ENCODE data around the gene PARVB.

The PARVB gene

DNA sequence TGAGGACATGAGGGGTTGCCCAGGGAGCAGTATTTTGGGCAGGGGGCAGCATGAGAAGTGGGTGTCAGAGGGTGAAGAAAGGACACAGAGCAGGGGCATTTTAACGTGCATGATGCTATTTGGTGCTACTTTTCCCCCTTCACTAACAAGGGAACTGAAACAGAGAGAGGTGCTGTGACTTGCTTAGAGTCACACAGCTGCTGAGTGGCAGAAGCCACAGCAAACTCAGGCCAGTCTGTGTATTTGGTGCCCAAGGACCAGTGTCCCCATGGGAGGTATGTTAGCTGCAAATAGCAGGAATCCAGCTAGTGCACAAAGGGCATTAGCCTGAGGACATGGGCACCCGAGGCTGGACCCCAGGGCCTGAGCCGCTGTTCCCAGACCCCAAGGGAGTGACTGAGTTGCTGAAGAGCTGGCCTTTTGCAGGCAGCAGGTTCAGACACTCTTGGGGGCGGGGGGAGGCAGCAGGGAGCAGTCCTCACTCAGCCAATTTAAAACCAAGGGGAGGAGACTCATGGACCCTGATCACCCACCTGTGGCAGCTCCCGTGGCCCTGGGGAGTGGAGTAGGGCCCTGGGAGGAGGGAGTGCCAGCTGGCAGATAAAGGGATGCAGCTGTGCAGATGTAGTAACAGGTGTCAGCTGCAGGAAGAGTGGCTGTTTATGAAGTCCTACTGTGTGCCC, 171.2 kb downstream of the PARVB start:
- no peaks in the 10 kb centered on the region for H3K4me1 ChIP-seq (ENCODE audit: control insufficient read depth, insufficient read depth, low read length)
- H3K27ac ChIP-seq (ENCODE audit: insufficient read depth, low read depth, low read length, poor library complexity, severe bottlenecking): no peak overlapping the region
- no peaks in the 10 kb centered on the region for H3K27me3 ChIP-seq (ENCODE audit: control insufficient read depth, insufficient read depth, low read length, poor library complexity, severe bottlenecking)
- WGBS, 2 experiments: 72 to 76% methylated on average over 5 of the region's 5 CpGs
- H3K9me3 ChIP-seq (ENCODE audit: control insufficient read depth, low read length): no peaks in the 10 kb centered on the region
- H3K36me3 ChIP-seq (ENCODE audit: control insufficient read depth, insufficient read depth, low read length): no peaks in the 10 kb centered on the region
- H3K4me3 ChIP-seq (ENCODE audit: insufficient read depth, low read depth, low read length): no peak overlapping the region

DNA sequence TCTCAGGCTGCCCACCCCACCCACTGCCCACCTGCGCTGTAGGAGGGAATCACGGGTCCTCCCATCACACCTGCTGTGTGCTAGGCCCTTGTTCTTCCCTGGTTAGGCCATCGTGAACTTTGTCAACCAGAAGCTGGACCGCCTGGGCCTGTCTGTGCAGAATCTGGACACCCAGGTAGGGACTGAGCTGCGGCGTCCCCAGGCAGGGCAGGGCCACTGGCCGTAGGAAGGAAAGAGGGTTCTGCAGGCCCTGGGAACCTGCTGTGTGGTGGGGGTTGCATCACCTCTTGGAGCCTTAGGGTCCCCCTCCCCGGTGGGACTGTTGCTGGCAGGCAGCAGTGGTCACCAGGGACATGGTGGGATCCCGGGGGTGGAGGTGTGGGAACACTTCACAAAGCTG, 172.1 kb downstream of the PARVB start:
- no peaks in the 10 kb centered on the region for H3K27me3 ChIP-seq (ENCODE audit: control insufficient read depth, insufficient read depth, low read length, poor library complexity, severe bottlenecking)
- 84 to 88% methylated on average over 9 of the region's 9 CpGs for WGBS, 2 experiments
- no peaks in the 10 kb centered on the region for H3K4me1 ChIP-seq (ENCODE audit: control insufficient read depth, insufficient read depth, low read length)

DNA sequence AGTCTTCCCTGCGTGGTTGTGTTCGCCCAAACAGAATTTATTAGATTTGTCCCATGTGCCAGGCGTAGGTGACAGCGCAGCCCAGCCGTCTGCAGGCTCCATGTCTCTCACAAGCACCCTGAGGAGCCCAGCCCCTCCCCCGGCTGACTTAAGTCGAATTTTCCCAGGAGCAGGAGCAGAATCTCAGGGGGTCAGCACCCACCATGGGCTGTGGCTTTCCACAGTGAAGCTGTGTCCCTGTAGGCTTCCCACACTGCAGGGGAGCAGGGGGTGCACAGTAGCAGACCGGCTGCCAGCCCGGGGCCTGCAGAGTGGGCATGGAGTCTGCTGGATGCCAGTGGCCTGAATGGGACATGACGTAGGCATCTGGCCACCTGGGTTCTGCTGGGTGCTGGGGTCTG, 172.6 kb downstream of the PARVB start:
- H3K27me3 ChIP-seq (ENCODE audit: control insufficient read depth, insufficient read depth, low read length, poor library complexity, severe bottlenecking): no peaks in the 10 kb centered on the region
- 86 to 89% methylated on average over 10 of the region's 10 CpGs for WGBS, 2 experiments
- no peaks in the 10 kb centered on the region for H3K36me3 ChIP-seq (ENCODE audit: control insufficient read depth, insufficient read depth, low read length)
- no peaks in the 10 kb centered on the region for H3K9me3 ChIP-seq (ENCODE audit: control insufficient read depth, low read length)
- no peak overlapping the region for H3K27ac ChIP-seq (ENCODE audit: insufficient read depth, low read depth, low read length, poor library complexity, severe bottlenecking)
- H3K4me3 ChIP-seq (ENCODE audit: insufficient read depth, low read depth, low read length): no peak overlapping the region
- no peaks in the 10 kb centered on the region for H3K4me1 ChIP-seq (ENCODE audit: control insufficient read depth, insufficient read depth, low read length)

More for the DNA sequence above, 172.1 kb downstream of the PARVB start:
- no peak overlapping the region for H3K27ac ChIP-seq (ENCODE audit: insufficient read depth, low read depth, low read length, poor library complexity, severe bottlenecking)
- H3K9me3 ChIP-seq (ENCODE audit: control insufficient read depth, low read length): no peaks in the 10 kb centered on the region
- no peak overlapping the region for H3K4me3 ChIP-seq (ENCODE audit: insufficient read depth, low read depth, low read length)
- no peaks in the 10 kb centered on the region for H3K36me3 ChIP-seq (ENCODE audit: control insufficient read depth, insufficient read depth, low read length)

DNA sequence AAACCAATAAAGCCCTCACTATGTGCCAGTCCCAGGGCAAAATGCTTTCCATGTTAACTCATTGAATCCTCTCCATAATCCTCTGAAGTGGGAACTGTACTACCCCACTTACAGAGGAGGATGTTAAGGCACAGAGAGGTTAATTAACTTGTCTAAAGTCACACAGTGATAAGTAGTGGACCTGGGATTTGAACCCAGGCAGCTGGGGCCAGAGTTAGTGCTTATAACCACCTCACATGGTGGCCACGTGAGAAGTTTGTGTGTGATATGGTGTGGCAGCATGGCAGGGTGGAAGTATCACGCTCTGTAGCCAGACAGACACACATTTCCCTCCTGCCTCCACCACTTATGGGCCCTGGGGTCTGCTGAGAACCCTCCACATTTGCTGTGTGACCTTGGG, 173.2 kb downstream of the PARVB start:
- Histone ChIP-seq H3K27me3 (ENCODE audit: control insufficient read depth, insufficient read depth, low read length, poor library complexity, severe bottlenecking) (no peaks in the 10 kb centered on the region), H3K27ac (ENCODE audit: insufficient read depth, low read depth, low read length, poor library complexity, severe bottlenecking) (no peak overlapping the region), H3K36me3 (ENCODE audit: control insufficient read depth, insufficient read depth, low read length) (no peaks in the 10 kb centered on the region), H3K4me3 (ENCODE audit: insufficient read depth, low read depth, low read length) (no peak overlapping the region), H3K4me1 (ENCODE audit: control insufficient read depth, insufficient read depth, low read length) (no peaks in the 10 kb centered on the region), H3K9me3 (ENCODE audit: control insufficient read depth, low read length) (no peaks in the 10 kb centered on the region)
- WGBS, 2 experiments: 75 to 96% methylated on average over 2 of the region's 2 CpGs

DNA sequence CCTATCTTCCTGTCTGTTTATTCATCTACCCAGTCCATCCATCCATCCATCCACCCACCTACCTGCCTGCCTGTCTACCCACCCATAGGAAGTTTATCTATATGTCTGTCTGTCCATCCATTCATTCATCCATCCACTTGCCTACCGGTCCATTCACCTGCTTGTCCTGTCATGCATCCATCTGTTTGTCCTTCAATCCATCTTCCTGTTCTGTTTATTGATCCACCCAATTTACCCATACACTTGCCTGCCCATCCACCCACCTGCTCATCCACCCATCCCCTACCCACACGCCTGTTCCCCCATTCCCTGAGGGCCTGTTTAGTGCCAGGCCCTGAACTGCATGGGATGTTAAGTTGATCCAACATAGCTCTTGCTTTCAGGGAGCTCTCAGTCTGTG, 175.1 kb downstream of the PARVB start:
- no peaks in the 10 kb centered on the region for H3K4me1 ChIP-seq (ENCODE audit: control insufficient read depth, insufficient read depth, low read length)
- H3K4me3 ChIP-seq (ENCODE audit: insufficient read depth, low read depth, low read length): no peak overlapping the region
- H3K36me3 ChIP-seq (ENCODE audit: control insufficient read depth, insufficient read depth, low read length): no peaks in the 10 kb centered on the region
- 90 to 93% methylated on average over 2 of the region's 2 CpGs for WGBS, 2 experiments
- no peaks in the 10 kb centered on the region for H3K27me3 ChIP-seq (ENCODE audit: control insufficient read depth, insufficient read depth, low read length, poor library complexity, severe bottlenecking)
- no peak overlapping the region for H3K27ac ChIP-seq (ENCODE audit: insufficient read depth, low read depth, low read length, poor library complexity, severe bottlenecking)
- no peaks in the 10 kb centered on the region for H3K9me3 ChIP-seq (ENCODE audit: control insufficient read depth, low read length)

DNA sequence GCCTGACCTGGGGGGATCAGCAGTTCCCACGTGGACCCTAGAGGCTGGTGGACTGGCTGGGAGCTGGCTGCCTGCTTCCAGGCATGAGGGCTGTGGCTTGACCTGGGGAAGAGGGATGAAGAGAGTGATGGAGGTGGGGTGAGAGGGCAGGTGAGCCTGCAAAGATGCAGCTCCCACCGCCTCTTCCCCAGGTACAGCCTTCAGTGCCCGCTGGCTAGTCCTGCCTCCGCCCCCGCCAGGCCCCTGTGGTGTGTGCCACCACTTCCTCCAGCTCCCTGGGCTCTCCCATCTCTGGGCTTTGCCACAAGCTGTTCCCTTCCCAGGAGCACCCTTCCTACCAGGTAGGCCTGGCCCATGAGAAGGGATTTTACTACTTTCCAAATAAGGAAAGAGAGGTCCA, 175.8 kb downstream of the PARVB start:
- Histone ChIP-seq H3K4me3 (ENCODE audit: insufficient read depth, low read depth, low read length) (no peak overlapping the region), H3K36me3 (ENCODE audit: control insufficient read depth, insufficient read depth, low read length) (no peaks in the 10 kb centered on the region), H3K27me3 (ENCODE audit: control insufficient read depth, insufficient read depth, low read length, poor library complexity, severe bottlenecking) (no peaks in the 10 kb centered on the region), H3K9me3 (ENCODE audit: control insufficient read depth, low read length) (no peaks in the 10 kb centered on the region), H3K4me1 (ENCODE audit: control insufficient read depth, insufficient read depth, low read length) (no peaks in the 10 kb centered on the region), H3K27ac (ENCODE audit: insufficient read depth, low read depth, low read length, poor library complexity, severe bottlenecking) (no peak overlapping the region)
- WGBS, 2 experiments: 90 to 92% methylated on average over 5 of the region's 5 CpGs

DNA sequence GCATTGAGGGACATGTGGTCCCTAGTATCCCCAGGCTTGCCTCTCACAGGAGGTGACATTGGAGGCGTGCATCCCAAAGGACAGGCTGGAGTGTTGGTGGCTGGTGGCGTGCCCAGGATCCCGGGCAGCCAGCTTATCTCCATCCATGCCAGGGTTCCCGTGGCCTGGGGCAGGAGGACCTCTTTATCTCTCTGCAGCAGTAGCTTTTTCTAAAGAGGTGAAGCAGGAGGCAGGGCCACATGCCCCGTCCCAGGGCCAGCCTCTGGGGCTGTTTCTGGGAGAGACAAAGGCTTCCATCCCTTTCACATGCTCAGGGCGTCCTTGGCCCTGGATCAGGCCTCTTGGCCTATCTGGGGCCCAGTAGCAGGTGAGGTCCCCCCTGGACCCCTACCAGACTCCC, 176.3 kb downstream of the PARVB start:
- 91 to 93% methylated on average over 6 of the region's 6 CpGs for WGBS, 2 experiments
- no peaks in the 10 kb centered on the region for H3K27me3 ChIP-seq (ENCODE audit: control insufficient read depth, insufficient read depth, low read length, poor library complexity, severe bottlenecking)
- no peaks in the 10 kb centered on the region for H3K9me3 ChIP-seq (ENCODE audit: control insufficient read depth, low read length)
- no peak overlapping the region for H3K27ac ChIP-seq (ENCODE audit: insufficient read depth, low read depth, low read length, poor library complexity, severe bottlenecking)
- H3K4me3 ChIP-seq (ENCODE audit: insufficient read depth, low read depth, low read length): no peak overlapping the region
- no peaks in the 10 kb centered on the region for H3K4me1 ChIP-seq (ENCODE audit: control insufficient read depth, insufficient read depth, low read length)
- H3K36me3 ChIP-seq (ENCODE audit: control insufficient read depth, insufficient read depth, low read length): no peaks in the 10 kb centered on the region

DNA sequence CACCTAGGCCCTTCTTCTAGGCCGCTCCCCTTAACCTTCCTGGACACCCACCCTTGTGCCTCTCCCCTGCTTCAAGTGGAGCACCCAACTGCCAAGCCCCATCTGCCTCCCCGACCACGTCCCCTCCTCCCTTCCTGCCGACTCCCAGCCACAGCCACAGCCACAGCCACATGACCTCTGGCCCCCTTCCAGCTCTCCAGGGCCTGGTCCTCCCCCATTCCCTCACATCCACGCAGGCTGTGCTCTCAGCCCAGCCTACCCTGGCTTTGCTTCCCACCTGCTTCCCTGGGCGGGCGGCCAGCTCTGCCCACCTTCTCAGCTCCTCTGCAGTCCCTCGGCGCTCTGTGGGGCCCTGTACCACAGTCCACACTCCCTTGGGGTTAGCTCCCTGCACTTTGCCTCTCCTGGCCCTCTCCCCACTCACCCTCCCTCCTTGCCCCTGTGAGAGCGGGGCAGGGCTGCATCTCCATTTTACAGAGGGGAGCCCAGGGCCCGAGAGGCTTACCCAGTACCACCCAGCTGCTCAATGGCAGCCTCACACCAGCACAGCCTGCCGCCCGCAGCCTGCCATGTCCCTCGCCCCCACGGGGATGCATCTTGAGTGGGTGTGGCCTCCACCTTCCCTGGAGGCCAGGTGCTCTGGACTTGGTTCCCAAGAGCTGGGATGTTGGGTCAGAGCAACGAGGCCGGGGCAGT, 176.9 kb downstream of the PARVB start:
- Histone ChIP-seq H3K36me3 (ENCODE audit: control insufficient read depth, insufficient read depth, low read length) (no peaks in the 10 kb centered on the region), H3K27ac (ENCODE audit: insufficient read depth, low read depth, low read length, poor library complexity, severe bottlenecking) (no peak overlapping the region), H3K9me3 (ENCODE audit: control insufficient read depth, low read length) (no peaks in the 10 kb centered on the region), H3K27me3 (ENCODE audit: control insufficient read depth, insufficient read depth, low read length, poor library complexity, severe bottlenecking) (no peaks in the 10 kb centered on the region), H3K4me1 (ENCODE audit: control insufficient read depth, insufficient read depth, low read length) (no peaks in the 10 kb centered on the region), H3K4me3 (ENCODE audit: insufficient read depth, low read depth, low read length) (no peak overlapping the region)
- 91 to 92% methylated on average over 17 of the region's 17 CpGs for WGBS, 2 experiments

DNA sequence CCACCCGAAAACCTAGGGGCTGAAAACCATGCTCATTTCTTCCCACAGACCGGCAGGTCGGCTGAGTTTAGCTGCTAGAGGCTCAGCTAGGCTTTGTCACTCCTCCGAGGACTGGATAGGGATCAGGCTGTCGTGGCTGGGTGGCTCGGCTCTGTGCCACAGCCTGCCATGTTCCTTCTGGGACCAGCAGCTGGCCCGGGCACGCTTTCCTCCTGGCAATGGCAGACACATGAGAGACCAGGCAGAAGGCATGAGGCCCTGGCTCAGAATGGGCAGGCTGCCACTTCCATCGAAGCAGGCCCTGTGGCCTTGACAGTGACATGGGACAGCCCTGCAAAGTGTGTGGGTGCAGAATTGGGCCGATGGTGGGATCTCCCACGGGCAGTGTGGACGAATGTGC, 177.6 kb downstream of the PARVB start:
- Histone ChIP-seq H3K4me3 (ENCODE audit: insufficient read depth, low read depth, low read length) (no peak overlapping the region), H3K4me1 (ENCODE audit: control insufficient read depth, insufficient read depth, low read length) (no peaks in the 10 kb centered on the region), H3K36me3 (ENCODE audit: control insufficient read depth, insufficient read depth, low read length) (no peaks in the 10 kb centered on the region), H3K27ac (ENCODE audit: insufficient read depth, low read depth, low read length, poor library complexity, severe bottlenecking) (no peak overlapping the region), H3K9me3 (ENCODE audit: control insufficient read depth, low read length) (no peaks in the 10 kb centered on the region), H3K27me3 (ENCODE audit: control insufficient read depth, insufficient read depth, low read length, poor library complexity, severe bottlenecking) (no peaks in the 10 kb centered on the region)
- 94% methylated on average over 12 of the region's 12 CpGs for WGBS, 2 experiments

DNA sequence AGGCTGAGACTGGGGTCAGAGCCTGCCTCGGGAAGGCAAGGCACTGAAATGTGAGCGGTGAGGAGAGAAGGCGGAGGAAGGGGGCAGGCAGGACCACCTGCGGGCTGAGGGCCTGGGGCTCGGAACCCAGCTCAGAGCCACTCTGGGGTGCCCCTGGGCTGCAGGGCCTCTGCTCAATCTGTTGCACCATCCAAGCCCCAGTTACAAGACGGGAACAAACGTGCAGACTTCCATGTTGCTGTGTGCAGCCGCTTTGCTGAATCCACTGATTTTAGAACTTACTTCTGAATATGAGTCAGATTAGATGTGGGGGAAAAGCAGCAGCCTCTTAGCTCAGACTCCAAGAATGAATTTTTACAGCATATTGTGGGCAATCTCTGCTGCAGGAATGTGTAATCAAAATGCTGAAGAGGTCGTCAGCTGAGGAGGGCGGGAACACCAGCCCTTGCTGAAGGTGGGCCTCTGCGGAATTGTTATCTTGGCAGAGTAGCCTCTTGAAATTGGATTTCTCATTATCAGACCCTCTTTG, 178.2 kb downstream of the PARVB start:
- H3K36me3 ChIP-seq (ENCODE audit: control insufficient read depth, insufficient read depth, low read length): no peaks in the 10 kb centered on the region
- H3K4me1 ChIP-seq (ENCODE audit: control insufficient read depth, insufficient read depth, low read length): no peaks in the 10 kb centered on the region
- H3K27ac ChIP-seq (ENCODE audit: insufficient read depth, low read depth, low read length, poor library complexity, severe bottlenecking): no peak overlapping the region
- H3K4me3 ChIP-seq (ENCODE audit: insufficient read depth, low read depth, low read length): no peak overlapping the region
- 79 to 81% methylated on average over 11 of the region's 11 CpGs for WGBS, 2 experiments
- H3K27me3 ChIP-seq (ENCODE audit: control insufficient read depth, insufficient read depth, low read length, poor library complexity, severe bottlenecking): no peaks in the 10 kb centered on the region
- H3K9me3 ChIP-seq (ENCODE audit: control insufficient read depth, low read length): no peaks in the 10 kb centered on the region
